ENCODE data around the gene KAT2A. TPM values are rescaled to one million over a fixed set of nuclear protein-coding genes. Genes with fewer than 3 reads are reported as not detected.

Gene KAT2A
- total RNA-seq, 1 donor from 2014 or later, result 26.1 TPM

DNA sequence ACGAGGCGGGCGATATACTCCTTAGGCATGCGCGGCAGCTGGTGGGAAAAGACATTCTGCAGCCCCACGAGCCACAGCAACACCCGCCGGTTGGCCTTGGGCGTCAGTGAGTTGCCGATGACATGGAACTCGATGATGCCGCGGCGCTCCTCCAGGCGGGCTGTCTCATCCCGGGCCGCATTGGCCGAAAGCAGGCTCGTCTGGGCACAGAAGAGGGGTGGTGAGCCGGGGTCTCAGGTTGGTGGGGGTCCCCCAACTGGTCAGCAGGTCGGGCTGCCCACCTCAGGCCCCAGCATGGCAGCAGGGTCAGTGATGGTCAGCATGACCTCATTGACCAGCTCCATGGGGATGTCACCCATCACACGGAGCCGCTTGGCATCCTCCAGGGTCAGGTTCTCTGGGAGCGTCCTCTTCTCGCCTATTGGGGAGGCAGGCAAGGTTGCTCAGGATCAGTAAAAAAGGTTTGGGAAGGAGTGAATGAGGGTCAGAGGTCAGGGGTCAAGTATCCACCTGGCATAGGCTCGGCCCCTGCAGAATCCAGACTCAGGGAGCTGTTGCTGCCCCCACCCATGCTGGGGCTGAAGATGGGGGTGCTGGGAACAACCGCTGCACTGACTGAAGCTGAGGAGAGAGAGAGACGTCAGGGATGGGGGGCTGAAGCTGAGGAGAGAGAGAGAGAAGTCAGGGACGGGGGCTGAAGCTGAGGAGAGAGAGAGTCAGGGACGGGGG, 3.6 kb downstream of the KAT2A start:
- intact Hi-C loops (cut with micrococcal nuclease), result no loop called here
- DNase-seq, result no peak
- no peak for ATAC-seq

DNA sequence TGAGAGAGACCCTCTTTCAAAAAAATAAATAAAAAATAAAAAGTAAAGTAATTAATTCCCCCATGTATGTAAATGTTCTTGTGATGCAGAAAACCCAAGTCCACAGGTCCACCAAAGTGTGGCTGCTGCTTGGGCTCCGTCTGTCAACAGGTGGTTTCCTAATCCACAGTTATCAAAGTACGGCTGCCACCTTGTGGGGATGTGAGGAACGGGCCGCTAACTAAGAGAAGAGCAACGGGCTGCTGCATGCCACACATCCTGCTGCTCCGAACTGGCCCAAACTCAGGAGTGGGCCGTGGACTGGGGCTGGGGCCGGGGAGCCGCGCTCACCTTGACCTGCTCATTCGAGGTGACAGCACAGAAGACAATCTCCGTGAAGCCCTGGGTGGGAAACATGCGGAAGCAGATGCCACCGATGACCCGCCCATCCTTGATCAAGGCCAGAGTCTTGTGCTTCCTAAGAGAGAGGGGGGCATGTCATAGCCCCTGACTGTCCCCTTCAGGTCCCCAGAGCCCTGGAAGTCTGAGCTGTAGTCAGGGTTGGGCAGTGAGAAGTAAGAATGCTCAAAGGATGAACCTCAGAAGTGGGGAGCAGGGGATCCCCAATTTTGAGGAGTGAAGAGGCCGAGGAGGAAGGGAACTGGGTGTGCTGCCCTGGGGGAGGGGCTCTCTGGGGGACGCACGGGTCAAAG, 4.3 kb downstream of the KAT2A start:
- DNase-seq (peak; percentile 85), ATAC-seq (peak; percentile 32)
- intact Hi-C loops (cut with micrococcal nuclease), result no loop called here

DNA sequence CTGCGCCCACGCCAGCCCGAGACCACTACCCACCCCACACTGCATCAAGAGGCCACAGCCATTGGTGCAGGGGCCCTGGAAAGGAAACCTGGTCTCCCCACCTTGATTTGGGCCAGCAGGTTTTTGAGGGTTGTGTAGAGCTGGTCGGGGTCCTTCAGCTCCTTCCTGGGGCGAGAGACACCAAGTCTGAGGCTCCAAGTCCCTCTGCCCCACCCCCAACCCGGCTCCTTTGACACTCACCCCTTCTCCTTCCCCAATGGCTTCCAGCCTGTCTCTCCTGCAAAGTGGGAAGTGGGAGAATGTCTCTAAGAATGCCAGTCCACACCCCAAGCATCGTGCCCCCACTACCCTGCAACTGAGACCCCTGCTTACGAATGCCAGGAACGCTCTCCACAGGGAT, 7.0 kb downstream of the KAT2A start:
- intact Hi-C loops (cut with micrococcal nuclease), result no loop called here
- DNase-seq (no peak), ATAC-seq (no peak)

DNA sequence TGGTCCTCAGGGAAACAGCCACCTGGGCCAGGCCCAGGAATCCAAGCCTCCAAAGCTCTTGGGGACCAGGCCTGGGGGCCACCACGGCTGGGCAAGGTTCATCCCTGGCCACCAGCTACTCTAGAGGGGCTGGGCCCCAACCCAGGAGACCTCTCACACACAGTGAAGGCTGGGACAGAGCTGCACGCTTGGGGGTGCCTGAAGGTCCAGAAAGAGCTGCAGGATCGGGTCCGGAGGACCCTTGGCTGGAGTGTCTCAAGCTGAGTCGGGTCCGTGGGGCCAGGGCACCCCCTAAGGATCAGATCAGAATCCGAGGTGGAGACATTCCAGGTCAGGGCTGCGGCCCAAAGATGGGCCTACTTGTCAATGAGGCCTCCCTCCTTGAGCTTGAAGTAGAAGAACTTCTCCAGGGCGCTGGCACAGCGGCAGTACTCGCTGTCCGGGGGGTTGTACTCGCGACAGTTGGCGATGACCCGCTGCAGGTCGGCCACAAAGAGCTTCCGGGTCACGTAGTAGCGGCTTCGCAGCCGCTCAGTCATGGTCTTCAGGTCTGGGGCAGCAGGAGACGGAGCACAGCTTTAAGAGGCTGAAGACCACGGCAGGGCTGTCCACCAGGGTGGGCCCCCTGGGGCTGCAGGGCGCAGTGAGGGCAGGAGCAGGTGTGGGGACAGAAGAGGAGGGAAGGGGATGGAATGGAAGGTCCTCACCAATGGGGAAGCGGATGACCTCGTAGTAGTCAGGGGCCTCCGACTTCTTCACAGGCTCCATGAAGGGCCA, 7.7 kb downstream of the KAT2A start:
- intact Hi-C loops (cut with micrococcal nuclease), result no loop called here
- DNase-seq, result no peak
- no peak for ATAC-seq

DNA sequence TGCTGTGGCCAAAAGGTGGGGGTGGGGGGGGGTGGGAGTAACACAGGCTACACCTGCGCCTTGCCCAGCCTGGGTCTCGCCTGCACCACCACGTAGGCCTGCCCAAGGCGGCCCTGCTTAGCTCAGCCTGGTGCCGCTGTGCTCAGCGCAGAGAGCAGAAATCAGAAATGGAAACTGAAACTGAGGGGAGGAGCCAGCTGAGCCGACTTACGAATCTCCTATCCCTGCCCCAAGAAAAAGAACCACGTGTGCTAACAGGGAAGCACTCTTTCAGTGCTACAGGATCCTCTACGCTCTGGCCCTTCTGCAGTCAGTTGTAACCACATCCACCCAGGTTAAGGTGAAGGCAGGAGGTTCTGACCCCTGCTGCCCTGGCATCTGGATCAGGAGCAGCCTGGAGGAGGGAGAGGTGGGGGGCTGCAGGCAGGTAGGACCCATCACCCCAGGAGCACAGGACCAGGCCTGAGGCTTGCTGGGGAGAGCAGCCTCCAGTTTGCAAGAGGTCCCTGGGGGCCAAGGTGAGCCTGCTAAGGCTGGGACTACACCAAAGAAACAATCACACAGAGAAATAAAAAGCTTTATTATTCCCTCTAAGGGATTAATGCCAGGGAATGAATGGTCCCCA, 8.5 kb downstream of the KAT2A start, which contains the start of gene DHX58:
TSS of gene DHX58 (minus strand) at position 163 of the 625 bp plus-strand sequence. CDS start 822 bp downstream, outside the sequence.
- intact Hi-C loops (cut with micrococcal nuclease), result no loop called here
- DNase-seq, result peak; percentile 73
- peak; percentile 85 for ATAC-seq

DNA sequence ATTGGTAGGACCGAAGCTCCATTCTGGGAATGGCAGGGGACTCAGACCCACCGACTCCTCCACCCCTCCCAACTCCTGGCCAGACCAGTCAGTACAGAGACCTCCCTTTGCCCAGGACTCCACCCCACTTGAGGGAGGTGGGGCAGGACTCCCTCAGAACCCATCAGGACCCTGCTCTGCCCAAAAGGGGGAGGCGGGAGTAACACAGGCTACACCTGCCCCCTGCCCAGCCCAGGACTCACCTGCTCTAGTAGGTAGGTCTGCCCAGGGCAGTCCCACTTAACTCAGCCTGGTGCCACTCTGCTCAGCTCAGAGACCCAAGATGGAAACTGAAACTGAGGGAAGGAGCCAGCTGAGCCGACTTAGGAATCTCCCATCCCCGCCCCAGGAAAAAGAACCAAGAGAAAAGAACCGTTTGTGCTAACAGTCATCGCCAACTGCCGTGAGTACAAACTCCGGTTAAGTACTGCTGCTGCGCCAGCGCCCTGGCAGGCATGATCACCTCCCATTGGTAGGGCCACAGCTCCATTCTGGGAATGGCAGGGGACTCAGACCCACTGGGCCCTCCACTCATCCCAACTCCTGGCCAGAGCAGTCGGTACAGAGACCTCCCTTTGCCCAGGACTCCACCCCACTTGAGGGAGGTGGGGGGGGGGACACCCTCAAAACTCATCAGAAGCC, 9.2 kb downstream of the KAT2A start:
- ATAC-seq (peak; percentile 53), DNase-seq (peak; percentile 48)
- intact Hi-C loops (cut with micrococcal nuclease), result no loop called here

DNA sequence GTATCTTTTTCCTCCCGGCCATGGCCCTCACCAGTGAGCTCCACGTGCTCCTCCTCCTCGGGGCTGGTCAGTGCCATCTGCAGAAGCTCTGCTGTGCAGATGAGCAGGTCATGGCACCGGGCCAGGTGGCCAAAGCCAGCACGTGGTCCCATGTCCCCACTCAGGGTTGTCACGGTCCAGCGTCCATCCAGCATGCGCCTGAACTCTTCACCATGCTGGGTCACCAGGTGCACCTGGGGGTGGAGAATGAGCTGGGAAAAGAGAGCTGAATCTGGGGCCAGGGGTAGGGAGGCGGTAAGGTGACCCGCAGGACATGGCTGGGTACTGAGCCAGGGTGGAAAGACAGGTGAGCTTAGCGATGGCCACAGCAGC, 9.9 kb downstream of the KAT2A start:
- DNase-seq (no peak), ATAC-seq (no peak)
- intact Hi-C loops (cut with micrococcal nuclease), result no loop called here

DNA sequence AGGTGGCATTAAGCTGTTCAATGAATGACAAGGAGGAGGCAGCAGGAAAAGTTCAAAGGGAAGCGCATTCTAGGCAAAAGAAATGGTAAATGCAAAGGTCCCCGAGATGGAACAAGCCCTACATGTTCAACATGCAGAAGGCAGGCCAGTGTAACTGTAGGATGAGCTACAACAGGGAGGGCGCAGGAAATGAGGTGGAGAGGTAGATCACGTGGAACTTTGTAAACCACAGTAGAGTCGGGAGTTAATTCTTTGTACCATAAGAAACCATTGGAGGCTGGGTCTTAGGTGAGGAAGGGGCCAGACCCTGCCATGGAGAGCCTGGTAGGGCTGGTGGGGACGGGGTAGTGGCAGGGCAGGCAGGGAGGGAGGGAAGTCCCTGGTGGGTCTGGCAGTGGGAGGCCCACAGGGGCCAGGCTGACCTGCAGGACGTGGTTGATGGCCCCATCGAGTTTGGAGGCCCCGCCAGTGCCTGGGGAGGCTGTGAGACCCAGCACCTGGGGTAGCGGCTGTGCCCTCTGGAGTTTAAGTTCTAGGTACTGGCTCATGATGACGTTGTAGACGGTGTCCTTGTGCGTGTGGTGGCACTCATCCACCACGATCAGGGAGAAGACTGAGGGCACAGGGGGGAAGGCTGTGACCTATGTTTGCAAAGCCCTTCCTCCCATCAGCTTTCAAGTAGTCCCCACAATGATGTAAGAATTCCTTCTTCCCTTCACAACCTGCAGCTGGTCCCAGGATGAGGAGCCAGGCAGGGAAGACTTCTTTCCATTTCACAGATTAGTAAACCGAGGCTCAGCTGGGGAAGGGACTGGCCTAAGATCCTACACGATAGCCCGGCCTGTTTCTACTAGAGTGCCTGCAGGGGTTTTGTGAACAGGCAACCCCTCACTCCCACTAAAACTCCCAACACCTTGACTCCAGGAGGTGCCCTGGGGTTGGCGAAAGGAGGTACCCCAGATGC, 10.6 kb downstream of the KAT2A start:
- DNase-seq (no peak), ATAC-seq (no peak)
- intact Hi-C loops (cut with micrococcal nuclease), result no loop called here

DNA sequence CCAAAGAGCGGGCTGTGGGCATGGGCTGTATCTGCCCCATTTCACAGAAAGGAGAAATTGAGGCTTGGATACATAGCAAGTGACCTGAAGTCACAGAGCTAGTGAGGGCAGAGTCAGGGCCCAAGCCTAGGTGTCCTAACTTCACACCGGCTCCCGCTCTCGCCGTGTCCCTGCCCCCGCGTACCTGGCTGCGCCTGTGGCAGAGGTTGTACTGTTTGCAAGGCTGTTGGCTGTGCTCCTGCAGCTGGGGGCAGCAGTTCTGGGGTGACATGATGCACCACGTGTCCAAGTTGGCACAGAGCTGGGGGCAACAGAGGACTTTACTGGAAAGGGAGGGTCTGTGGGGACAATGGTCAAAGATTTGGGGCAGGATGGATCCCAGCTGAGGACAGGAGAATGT, 12.1 kb downstream of the KAT2A start:
- no peak for DNase-seq
- intact Hi-C loops (cut with micrococcal nuclease), result no loop called here
- no peak for ATAC-seq

DNA sequence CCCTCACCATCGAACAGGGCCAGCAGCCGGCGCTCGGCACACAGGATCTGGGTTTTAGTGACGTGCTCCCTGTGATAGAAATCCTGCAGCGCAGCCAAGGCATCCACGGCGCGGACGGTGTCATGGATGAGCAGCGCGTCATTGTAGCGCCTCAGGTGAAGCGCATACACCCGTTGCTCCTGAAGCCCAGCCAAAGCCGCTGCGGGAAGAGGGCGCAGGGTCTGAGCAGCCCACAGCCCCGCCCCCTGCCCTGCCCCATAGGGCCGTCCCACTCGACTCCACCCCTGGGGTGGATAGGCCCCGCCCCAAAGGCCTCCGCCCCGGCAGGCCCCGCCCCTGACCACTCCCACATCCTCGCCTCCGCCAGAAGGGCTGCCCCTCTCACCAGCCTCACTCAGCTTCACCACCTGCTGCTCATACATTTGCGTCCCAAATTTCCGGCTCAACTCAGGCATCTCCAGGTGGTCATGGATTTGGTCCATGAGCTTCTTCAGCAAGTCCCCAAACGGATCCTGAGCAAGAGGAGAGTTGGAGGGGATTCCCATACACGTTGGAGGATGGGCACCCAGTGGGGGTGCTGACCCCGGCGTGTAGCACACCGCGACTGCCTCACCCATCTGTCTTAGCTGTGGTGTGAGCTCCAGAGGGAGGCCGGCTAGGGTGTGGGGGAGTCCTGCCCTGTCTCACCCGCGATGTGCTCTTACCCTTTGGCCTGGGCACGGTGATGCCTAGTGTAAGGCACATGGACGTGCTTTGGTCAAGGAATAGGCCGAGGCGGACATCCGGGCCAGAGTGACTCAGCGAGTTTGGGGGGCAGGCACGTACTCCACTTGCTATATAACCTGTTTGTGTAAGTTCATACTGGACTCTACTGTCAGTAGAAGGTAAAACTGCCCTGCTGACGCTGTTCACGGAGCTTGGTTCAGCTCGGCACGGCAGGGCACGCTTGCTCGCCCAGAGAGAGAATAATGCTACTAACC, 13.3 kb downstream of the KAT2A start:
- intact Hi-C loops (cut with micrococcal nuclease), result no loop called here
- DNase-seq (peak; percentile 82), ATAC-seq (peak; percentile 79)

DNA sequence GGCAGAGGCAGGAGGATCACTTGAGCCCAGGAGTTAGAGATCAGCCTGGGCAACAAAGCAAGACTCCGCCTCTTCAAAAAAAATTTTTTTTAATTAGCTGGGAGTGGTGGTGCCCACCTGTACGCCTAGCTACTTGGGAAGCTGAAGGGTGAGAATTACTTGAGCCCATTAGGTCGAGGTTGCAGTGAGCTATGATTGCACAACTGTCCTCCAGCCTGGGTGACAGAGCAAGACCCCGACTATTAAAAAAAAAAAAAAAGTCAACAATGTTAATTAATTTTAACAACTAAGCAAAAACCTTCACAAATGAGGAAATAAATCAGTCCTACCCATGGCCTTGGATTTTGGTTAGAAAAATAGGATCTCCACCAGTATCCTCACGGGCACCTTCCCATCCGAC, 14.0 kb downstream of the KAT2A start:
- DNase-seq (no peak), ATAC-seq (no peak)
- intact Hi-C loops (cut with micrococcal nuclease), result no loop called here

DNA sequence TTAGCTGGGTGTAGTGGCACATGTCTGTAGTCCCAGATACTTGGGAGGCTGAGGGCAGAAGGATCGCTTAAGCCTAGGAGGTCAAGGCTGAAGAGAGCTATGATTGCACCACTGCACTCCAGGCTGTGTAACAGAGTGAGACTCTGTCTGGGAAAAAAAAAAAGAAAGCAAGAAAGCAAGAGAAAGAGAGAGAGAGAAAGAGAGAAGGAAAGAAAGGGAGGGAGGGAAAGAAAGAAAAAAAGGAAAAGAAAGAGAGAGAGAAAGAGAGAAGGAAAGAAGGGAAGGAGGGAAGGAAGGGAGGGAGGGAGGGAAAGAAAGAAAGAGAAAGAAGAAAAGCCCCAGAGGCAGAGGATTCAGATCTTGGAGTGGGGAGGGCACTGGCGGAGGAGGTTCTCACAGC, 15.2 kb downstream of the KAT2A start:
- intact Hi-C loops (cut with micrococcal nuclease), result no loop called here
- ATAC-seq (no peak), DNase-seq (no peak)

DNA sequence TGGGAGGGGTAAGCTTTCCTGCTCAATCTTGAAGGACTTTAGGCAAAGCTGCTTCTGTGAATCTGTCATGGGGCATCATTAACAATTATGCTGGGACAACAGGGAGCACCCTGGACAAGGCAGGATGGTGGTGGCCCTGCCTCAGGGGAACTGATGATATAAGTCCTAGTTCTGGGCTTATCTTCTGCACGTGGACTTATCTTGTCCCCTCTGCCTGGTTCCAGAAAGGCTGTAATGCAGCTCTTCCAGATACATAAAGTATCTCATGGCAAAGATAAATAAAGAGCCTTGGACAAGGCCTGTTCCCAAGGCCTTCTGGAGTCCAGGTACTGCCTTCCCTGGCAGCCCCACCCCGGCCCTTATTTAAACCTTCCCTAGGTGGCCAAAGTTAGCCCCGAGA, 16.9 kb downstream of the KAT2A start:
- ATAC-seq (no peak), DNase-seq (no peak)
- intact Hi-C loops (cut with micrococcal nuclease), result no loop called here

DNA sequence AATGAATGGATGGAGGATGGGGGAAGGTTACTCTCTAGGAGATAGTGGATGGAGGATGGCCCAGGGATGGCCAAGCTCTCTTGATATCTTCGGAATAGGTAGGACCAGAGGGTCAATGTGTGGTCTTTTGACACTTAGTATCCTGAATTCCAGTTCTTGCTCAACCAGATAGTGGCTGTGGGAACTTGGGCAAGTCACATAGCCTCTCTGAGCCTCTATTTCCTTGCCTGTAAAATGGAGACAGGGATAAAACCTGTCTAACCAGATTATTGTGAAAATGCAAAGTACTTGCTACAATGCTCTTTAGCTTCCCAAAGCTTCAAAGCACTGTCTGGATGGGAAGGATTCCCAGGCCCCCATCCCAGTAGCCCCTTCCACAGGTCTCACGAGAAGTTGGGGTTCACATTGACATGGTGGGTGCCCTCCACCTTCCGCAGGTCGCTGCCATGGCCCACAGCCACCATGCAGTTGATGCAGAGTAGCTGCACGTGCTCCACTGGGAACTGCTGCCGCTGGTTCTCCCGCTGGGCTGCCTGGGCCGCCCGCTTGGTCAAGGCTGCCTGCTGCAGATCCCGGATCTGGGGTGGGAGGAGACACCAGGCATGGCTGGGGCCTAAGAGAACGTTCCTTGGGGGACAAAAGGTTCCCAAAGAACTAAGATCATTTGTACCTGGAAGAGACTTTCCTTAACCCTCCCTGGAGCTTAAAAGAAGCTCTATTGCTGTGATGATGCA, 17.8 kb downstream of the KAT2A start:
- no peak for ATAC-seq
- intact Hi-C loops (cut with micrococcal nuclease), result no loop called here

DNA sequence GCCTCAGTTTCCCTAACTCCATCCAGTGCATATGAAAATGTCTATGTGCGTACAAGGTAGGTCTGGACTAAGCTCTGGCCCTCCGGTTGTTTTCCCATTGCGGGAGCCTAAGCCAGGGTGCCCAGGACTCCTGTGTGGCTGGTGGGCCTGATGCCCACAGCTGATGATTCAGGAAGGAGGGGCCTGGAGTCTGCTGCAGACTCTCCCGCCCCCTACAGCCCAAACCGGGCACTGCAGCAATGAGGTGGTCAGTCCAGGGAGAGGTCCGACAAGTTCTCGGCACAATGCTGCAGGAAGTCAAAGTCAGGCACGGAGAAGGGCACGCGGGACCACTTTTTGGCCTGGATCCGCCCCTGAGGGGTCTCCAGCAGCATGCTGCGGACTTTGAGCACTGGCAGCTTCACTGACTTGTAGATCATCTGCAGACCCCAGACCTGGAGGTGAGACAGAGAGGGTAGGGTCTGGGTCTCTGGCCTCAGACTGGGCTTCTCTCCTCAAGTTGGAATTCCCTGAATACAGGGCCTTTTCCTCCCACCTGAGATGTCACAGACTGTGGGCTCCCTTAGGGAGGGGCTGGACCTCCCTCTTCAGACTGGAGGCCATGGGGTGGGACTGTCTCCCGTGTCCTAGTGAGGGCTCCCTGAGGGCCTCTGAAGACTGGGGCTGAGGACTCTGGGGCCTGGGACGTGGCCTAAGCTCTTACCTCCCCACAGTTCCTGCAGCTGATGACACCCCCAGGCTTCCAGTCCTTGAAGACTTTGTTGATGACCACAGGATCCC, 19.5 kb downstream of the KAT2A start:
- DNase-seq, result peak; percentile 88

More for the DNA sequence above, 17.8 kb downstream of the KAT2A start:
- DNase-seq, result no peak

More for the DNA sequence above, 19.5 kb downstream of the KAT2A start:
- intact Hi-C loops (cut with micrococcal nuclease), result no loop called here
- ATAC-seq, result peak; percentile 85

Measured in left ventricle myocardium superior (tissue), 1 donor.